Left ventricle myocardium inferior (tissue), 1 donor: Measurements from ENCODE around the gene KLHL29. TPM values are rescaled to one million over a fixed set of nuclear protein-coding genes. Genes with fewer than 3 reads are reported as not detected.

ENCODE experiments used
- DNase-seq: peaks from one replicate; pipeline ENCODE4 v3.0.0-alpha.2; 2020
- H3K27ac ChIP-seq: fragments of 200-600 bp; replicated peaks from 2 replicates; pipeline ENCODE4 v1.8.0; 2021
- H3K27me3 ChIP-seq: fragments of 200-600 bp; 2 replicates; pipeline ENCODE4 v1.8.0; 2021; ENCODE audit warnings: low read depth
- H3K36me3 ChIP-seq: fragments of 200-600 bp; 2 replicates; pipeline ENCODE4 v1.8.0; 2021
- H3K4me1 ChIP-seq: fragments of 200-600 bp; 2 replicates; pipeline ENCODE4 v1.8.0; 2021
- H3K4me3 ChIP-seq: fragments of 200-600 bp; 2 replicates; pipeline ENCODE4 v1.8.0; 2021; ENCODE audit warnings: mild to moderate bottlenecking, moderate library complexity
- H3K9me3 ChIP-seq: fragments of 200-600 bp; replicated peaks from 2 replicates; pipeline ENCODE4 v1.8.0; 2021
- intact Hi-C: fragments of 100-400 bp; cut with micrococcal nuclease; formaldehyde crosslinking; loops from one replicate; pipeline ENCODE4 v1.11.0; 2022
- total RNA-seq: library from RNA; stranded (reverse); fragmentation: NEBNext Ultra II Directional; extraction: Animal tissue kit (Norgen Biotek cat#: 25700); gene quantifications from one replicate; pipeline ENCODE4 v1.2.1, GENCODE V29; 2021
- TF ChIP-seq, protein P1 (sequence below): fragments of 200-600 bp; IDR thresholded peaks from 2 replicates; pipeline ENCODE4 v1.8.0; 2021; ENCODE audit warnings: antibody characterized with exemption, mild to moderate bottlenecking, borderline replicate concordance
- donor health status: DM: no; HTN: yes; CAD: no; lungs with severe emphysema.

Gene KLHL29
- total RNA-seq, 1 donor from 2014 or later, result 1.1 TPM

DNA sequence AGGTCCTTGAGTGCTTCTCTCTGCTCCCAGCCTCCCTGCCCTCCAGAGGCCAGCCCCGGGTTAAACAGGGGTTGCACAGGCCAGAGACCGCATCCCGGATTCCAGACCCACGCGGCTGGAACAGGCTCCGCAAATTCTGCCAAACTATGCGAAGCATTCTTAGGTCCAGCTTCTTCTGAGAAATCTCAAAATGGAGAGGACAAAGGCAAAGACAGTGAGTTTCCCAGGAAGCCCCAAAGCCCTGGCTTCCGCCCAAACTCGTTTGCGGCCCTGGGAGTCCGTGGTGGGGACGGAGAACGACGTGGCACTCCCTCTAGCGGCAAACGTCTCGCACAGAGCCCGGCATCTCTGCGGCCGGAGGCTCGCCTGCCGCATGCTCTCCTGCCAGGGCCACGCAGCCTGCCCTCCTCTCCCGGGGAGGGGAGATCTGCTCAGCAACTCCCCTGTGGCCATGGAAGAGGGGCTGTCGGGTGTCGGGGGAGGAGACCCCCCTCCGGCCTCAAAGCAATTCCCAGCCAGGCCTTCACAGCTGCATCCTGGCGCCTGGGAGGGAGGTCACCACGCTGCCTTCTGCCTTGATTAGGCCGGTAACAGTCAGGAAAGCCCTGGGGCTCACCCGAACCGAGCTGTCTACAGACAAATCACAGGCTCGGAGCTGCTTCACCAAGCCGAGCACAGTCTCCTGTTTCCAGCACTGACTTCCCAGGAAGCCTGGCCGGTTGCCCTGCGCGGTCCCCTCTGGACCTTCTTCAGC is 33.4 kb upstream of the KLHL29 start:
- TF ChIP-seq, protein P1, sequence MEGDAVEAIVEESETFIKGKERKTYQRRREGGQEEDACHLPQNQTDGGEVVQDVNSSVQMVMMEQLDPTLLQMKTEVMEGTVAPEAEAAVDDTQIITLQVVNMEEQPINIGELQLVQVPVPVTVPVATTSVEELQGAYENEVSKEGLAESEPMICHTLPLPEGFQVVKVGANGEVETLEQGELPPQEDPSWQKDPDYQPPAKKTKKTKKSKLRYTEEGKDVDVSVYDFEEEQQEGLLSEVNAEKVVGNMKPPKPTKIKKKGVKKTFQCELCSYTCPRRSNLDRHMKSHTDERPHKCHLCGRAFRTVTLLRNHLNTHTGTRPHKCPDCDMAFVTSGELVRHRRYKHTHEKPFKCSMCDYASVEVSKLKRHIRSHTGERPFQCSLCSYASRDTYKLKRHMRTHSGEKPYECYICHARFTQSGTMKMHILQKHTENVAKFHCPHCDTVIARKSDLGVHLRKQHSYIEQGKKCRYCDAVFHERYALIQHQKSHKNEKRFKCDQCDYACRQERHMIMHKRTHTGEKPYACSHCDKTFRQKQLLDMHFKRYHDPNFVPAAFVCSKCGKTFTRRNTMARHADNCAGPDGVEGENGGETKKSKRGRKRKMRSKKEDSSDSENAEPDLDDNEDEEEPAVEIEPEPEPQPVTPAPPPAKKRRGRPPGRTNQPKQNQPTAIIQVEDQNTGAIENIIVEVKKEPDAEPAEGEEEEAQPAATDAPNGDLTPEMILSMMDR, result peak; percentile 91
- peaks cover 12% of the 10 kb centered on the region for H3K4me1 ChIP-seq
- DNase-seq, result peak; percentile 84
- intact Hi-C loops, result no loop called here
- peak overlapping the region; percentile 41 for H3K27ac ChIP-seq
- no peaks in the 10 kb centered on the region for H3K9me3 ChIP-seq
- peak overlapping the region; percentile 28 for H3K4me3 ChIP-seq
- H3K36me3 ChIP-seq, result no peaks in the 10 kb centered on the region
- peaks cover 49% of the 10 kb centered on the region for H3K27me3 ChIP-seq

DNA sequence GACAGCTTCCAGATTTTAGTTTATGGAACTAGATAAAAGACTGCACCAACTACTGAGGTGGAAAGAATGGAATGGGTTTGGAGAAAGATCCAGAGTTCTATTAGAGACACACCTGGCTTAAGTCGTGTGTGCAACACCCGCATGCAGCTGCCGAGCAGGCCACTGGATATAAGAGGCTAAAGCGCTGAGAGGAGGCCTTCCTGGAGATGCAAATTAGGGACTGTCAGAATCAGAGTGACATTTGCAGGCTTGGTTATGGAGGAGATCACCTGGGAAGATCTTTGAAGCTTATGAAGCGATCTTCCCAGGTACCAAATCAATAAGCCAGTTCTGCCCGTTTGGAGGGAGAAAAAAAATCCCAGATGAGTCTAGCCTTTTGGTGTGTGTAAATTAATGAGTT is 30.4 kb upstream of the KLHL29 start:
- peaks cover 47% of the 10 kb centered on the region for H3K27me3 ChIP-seq
- TF ChIP-seq, protein P1, result no peak
- intact Hi-C loops, result no loop called here

DNA sequence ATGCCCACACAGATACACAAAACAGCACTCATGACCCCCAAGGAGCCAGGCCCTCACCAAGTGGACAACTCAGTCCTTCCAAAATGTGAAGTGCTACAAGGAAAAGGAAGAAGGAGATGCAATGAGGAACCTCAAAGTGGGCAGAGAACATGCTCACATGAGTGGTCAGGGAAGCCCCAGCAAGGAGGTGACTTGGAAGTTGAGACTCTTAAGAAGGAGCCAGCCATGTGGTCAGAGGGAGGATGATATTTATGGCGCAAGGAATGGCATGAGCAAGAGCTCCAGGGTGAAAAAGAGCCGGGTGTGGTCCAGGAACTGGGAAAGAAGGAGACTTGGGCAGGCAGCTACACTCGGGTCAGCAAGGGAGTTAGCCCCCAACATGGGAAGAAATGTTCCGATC is 30.0 kb upstream of the KLHL29 start:
- Histone ChIP-seq H3K36me3 (no peaks in the 10 kb centered on the region), H3K27me3 (peaks cover 52% of the 10 kb centered on the region), H3K27ac (no peak overlapping the region), H3K4me3 (no peak overlapping the region), H3K9me3 (no peaks in the 10 kb centered on the region), H3K4me1 (peaks cover 12% of the 10 kb centered on the region)
- intact Hi-C loops, result no loop called here
- TF ChIP-seq, protein P1, result no peak
- DNase-seq, result no peak

More for the DNA sequence above, 30.4 kb upstream of the KLHL29 start:
- no peak overlapping the region for H3K4me3 ChIP-seq
- H3K4me1 ChIP-seq, result peaks cover 12% of the 10 kb centered on the region
- H3K36me3 ChIP-seq, result no peaks in the 10 kb centered on the region
- no peaks in the 10 kb centered on the region for H3K9me3 ChIP-seq
- no peak for DNase-seq
- no peak overlapping the region for H3K27ac ChIP-seq

DNA sequence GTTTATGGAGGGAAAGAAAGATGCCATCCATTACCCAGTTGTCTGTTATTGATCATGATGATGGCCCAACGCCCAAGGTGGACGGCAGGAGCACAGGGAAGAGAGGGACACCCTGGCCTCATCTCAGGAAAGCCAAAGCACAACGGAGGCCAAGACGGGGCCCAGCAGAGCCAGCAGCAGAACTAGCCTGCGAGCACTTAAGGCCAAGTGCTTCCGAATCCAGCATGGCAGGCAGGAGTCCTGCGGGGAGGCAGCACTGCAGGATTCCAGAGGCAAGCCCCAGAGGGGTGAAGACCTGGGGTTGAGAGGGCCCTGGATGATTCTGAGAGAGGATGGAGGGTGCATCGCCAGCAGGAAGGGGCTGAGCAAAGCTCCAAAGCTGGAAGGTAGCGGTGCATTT is 28.3 kb upstream of the KLHL29 start:
- H3K27me3 ChIP-seq, result peaks cover 63% of the 10 kb centered on the region
- TF ChIP-seq, protein P1, result no peak
- peaks cover 4% of the 10 kb centered on the region for H3K4me1 ChIP-seq
- H3K4me3 ChIP-seq, result no peak overlapping the region
- H3K36me3 ChIP-seq, result no peaks in the 10 kb centered on the region
- intact Hi-C loops, result no loop called here
- DNase-seq, result no peak
- no peaks in the 10 kb centered on the region for H3K9me3 ChIP-seq
- no peak overlapping the region for H3K27ac ChIP-seq

DNA sequence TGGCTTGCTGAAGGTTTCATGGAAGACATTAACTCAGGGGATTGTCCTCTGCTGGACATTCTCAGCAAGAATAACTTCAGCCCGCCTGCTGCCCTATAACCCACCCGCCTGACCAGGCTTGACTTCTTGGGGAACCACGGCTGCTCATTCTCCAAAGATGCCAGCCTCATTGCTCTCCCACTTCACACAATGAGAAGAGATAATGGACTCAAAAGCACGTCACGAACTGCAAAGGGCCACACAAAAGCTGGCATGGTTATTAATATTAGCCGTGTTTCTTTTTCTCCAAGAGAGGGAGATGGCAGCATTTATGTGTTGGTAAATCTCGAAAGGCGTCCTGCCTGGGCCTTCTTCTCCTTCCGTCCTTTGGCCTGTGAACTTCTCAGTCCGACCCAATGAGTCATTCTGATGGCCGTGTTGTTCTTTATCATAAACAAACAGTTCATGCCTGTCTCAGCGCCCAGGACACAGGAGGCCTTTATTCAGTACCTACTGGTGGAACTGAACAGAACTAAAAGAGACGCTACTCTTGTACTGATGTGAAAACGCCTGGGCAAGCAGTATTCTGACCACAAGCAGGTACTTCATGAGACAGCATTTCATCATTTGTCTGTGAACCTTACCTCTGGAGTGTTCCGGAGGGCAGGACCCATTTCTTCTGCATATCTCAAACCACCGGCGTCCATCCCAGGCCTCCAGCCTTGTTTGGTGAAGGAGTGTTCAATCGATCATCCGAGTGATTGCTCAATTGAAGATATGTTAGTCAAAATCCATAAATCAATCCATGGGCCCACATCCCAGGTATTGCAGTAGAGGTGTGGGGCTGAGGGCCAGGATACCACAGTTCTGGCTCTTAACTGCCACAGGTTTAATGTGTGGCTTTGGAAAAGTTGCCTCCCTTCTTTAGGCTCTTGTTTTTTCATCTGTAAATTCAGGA is 25.1 kb upstream of the KLHL29 start:
- peaks cover 62% of the 10 kb centered on the region for H3K27me3 ChIP-seq
- H3K9me3 ChIP-seq, result no peaks in the 10 kb centered on the region
- H3K27ac ChIP-seq, result no peak overlapping the region
- H3K4me1 ChIP-seq, result no peaks in the 10 kb centered on the region
- no peaks in the 10 kb centered on the region for H3K36me3 ChIP-seq
- intact Hi-C loops, result no loop called here
- H3K4me3 ChIP-seq, result no peak overlapping the region
- no peak for DNase-seq
- TF ChIP-seq, protein P1, result no peak
